PC-3 (cell line): Measurements from ENCODE around the gene AKAP13.

ENCODE experiments used
- EZH2 ChIP-seq: fragments of 300-600 bp; sonication (generic); IDR thresholded peaks from one replicate; pipeline ENCODE4 v1.6.1; 2017; ENCODE audit warnings: antibody characterized with exemption, mild to moderate bottlenecking, low read length; ENCODE audit not compliant: unreplicated experiment
- EZH2phosphoT487 ChIP-seq: fragments of 300-600 bp; sonication (generic); IDR thresholded peaks from 2 replicates; pipeline ENCODE4 v1.6.1; 2018; ENCODE audit warnings: mild to moderate bottlenecking, antibody characterized with exemption, low read length, borderline replicate concordance
- TF ChIP-seq, protein P1 (sequence below): fragments of 300-600 bp; sonication (generic); conservative IDR thresholded peaks from 2 replicates; pipeline ENCODE4 v1.5.1; 2017; ENCODE audit warnings: antibody characterized with exemption, low read depth, mild to moderate bottlenecking, low read length

GRCh38 chr15:85676342-85677098, 296.1 kb downstream of the AKAP13 start:
- TF ChIP-seq, protein P1, sequence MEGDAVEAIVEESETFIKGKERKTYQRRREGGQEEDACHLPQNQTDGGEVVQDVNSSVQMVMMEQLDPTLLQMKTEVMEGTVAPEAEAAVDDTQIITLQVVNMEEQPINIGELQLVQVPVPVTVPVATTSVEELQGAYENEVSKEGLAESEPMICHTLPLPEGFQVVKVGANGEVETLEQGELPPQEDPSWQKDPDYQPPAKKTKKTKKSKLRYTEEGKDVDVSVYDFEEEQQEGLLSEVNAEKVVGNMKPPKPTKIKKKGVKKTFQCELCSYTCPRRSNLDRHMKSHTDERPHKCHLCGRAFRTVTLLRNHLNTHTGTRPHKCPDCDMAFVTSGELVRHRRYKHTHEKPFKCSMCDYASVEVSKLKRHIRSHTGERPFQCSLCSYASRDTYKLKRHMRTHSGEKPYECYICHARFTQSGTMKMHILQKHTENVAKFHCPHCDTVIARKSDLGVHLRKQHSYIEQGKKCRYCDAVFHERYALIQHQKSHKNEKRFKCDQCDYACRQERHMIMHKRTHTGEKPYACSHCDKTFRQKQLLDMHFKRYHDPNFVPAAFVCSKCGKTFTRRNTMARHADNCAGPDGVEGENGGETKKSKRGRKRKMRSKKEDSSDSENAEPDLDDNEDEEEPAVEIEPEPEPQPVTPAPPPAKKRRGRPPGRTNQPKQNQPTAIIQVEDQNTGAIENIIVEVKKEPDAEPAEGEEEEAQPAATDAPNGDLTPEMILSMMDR, result no peak
- TF ChIP-seq EZH2phosphoT487 (no peak), EZH2 (no peak)
